SK-N-SH treated with all-trans-retinoic acid at 6 μM for 48 hours (cell line): Measurements from ENCODE around the gene BCAN.

Experiments
- ATAC-seq: fragments of 200-7000 bp; cut with Tn5 transposase; 3 replicates; pipeline ENCODE4 v1.9.1; 2020; ENCODE audit warnings: mild to moderate bottlenecking, moderate library complexity
- ARNTL ChIP-seq: fragments of 450-650 bp; formaldehyde crosslinking; IDR thresholded peaks from 2 replicates; pipeline ENCODE4 v1.5.0; 2020; ENCODE audit warnings: low read depth, mild to moderate bottlenecking, moderate library complexity, borderline replicate concordance
- BACH2 ChIP-seq: fragments of 250-450 bp; sonication (Bioruptor Pico); IDR thresholded peaks from 2 replicates; pipeline ENCODE4 v1.9.0; 2021; ENCODE audit warnings: mild to moderate bottlenecking, borderline replicate concordance
- CSDC2 ChIP-seq: fragments of 250-450 bp; sonication (Bioruptor Pico); IDR thresholded peaks from 2 replicates; pipeline ENCODE4 v1.5.0; 2020; ENCODE audit warnings: mild to moderate bottlenecking, moderate library complexity
- CSRNP3 ChIP-seq: fragments of 250-450 bp; sonication (Bioruptor Pico); IDR thresholded peaks from 2 replicates; pipeline ENCODE4 v1.5.1; 2021; ENCODE audit warnings: mild to moderate bottlenecking, moderate library complexity
- ESRRG ChIP-seq: fragments of 250-450 bp; sonication (Bioruptor Pico); IDR thresholded peaks from 2 replicates; pipeline ENCODE4 v1.6.1; 2021; ENCODE audit warnings: mild to moderate bottlenecking
- GLIS3 ChIP-seq: fragments of 250-450 bp; sonication (Bioruptor Pico); IDR thresholded peaks from 2 replicates; pipeline ENCODE4 v1.5.0; 2020; ENCODE audit warnings: mild to moderate bottlenecking, moderate library complexity
- ISL1 ChIP-seq: fragments of 250-450 bp; sonication (Bioruptor Pico); IDR thresholded peaks from 2 replicates; pipeline ENCODE4 v2.1.2; 2022; ENCODE audit warnings: mild to moderate bottlenecking, moderate library complexity
- OSR1 ChIP-seq: fragments of 250-450 bp; sonication (Bioruptor Pico); IDR thresholded peaks from 2 replicates; pipeline ENCODE4 v1.8.0; 2022; ENCODE audit warnings: moderate library complexity, mild to moderate bottlenecking, inconsistent platforms
- PATZ1 ChIP-seq: fragments of 250-450 bp; sonication (Bioruptor Pico); IDR thresholded peaks from 2 replicates; pipeline ENCODE4 v1.8.0; 2020; ENCODE audit warnings: mild to moderate bottlenecking, moderate library complexity, borderline replicate concordance
- POU6F1 ChIP-seq: fragments of 250-450 bp; sonication (Bioruptor Pico); IDR thresholded peaks from 2 replicates; pipeline ENCODE4 v1.8.0; 2021; ENCODE audit warnings: low read depth, mild to moderate bottlenecking, moderate library complexity, borderline replicate concordance
- PPARA ChIP-seq: fragments of 250-450 bp; sonication (Bioruptor Pico); IDR thresholded peaks from 2 replicates; pipeline ENCODE4 v1.5.0; 2020; ENCODE audit warnings: mild to moderate bottlenecking, borderline replicate concordance
- RARB ChIP-seq: fragments of 250-450 bp; sonication (Bioruptor Pico); IDR thresholded peaks from 2 replicates; pipeline ENCODE4 v1.8.0; 2021; ENCODE audit warnings: mild to moderate bottlenecking, moderate library complexity
- SNAI2 ChIP-seq: fragments of 250-450 bp; sonication (Bioruptor Pico); IDR thresholded peaks from 2 replicates; pipeline ENCODE4 v1.5.0; 2020; ENCODE audit warnings: mild to moderate bottlenecking, moderate library complexity
- TOX ChIP-seq: fragments of 250-450 bp; sonication (Bioruptor Pico); IDR thresholded peaks from 2 replicates; pipeline ENCODE4 v1.8.0; 2021; ENCODE audit warnings: mild to moderate bottlenecking, moderate library complexity, borderline replicate concordance
- TSHZ2 ChIP-seq: fragments of 250-450 bp; sonication (Bioruptor Pico); IDR thresholded peaks from 2 replicates; pipeline ENCODE4 v1.5.0; 2020; ENCODE audit warnings: mild to moderate bottlenecking, moderate library complexity
- ZC3H10 ChIP-seq: fragments of 250-450 bp; sonication (Bioruptor Pico); IDR thresholded peaks from 2 replicates; pipeline ENCODE4 v1.5.1; 2021; ENCODE audit warnings: mild to moderate bottlenecking, moderate library complexity
- ZFP3 ChIP-seq: fragments of 250-450 bp; sonication (Bioruptor Pico); IDR thresholded peaks from 2 replicates; pipeline ENCODE4 v1.5.0; 2020; ENCODE audit warnings: mild to moderate bottlenecking, moderate library complexity
- ZNF70 ChIP-seq: fragments of 450-650 bp; formaldehyde crosslinking; IDR thresholded peaks from 2 replicates; pipeline ENCODE4 v1.5.0; 2020; ENCODE audit warnings: mild to moderate bottlenecking, moderate library complexity
- ZNF8 ChIP-seq: fragments of 450-650 bp; formaldehyde crosslinking; IDR thresholded peaks from 2 replicates; pipeline ENCODE4 v1.5.0; 2020; ENCODE audit warnings: mild to moderate bottlenecking, moderate library complexity

The BCAN gene

GRCh38 chr1:156652131-156652991 lies 10.4 kb downstream of the BCAN start:
- TF ChIP-seq OSR1 (no peak), RARB (no peak)
- ATAC-seq, result 0 out of 3 replicates have a peak, but pooled peaks have one; percentile 15

- ATAC-seq, result no peak
- TF ChIP-seq RARB (no peak), TOX (CRISPR knock-in tag) (no peak), PPARA (CRISPR knock-in tag) (no peak), ESRRG (CRISPR knock-in tag) (no peak), ZFP3 (CRISPR knock-in tag) (no peak), ISL1 (no peak), BACH2 (no peak), TSHZ2 (CRISPR knock-in tag) (no peak), POU6F1 (no peak)
Measured at GRCh38 chr1:156652992-156653355, 11.1 kb downstream of the BCAN start.

- no peak for TF ChIP-seq BACH2
- TF ChIP-seq PPARA (CRISPR knock-in tag), result no peak
- no peak for TF ChIP-seq ZC3H10 (CRISPR knock-in tag)
- no peak for TF ChIP-seq CSDC2 (CRISPR knock-in tag)
- no peak for TF ChIP-seq SNAI2 (CRISPR knock-in tag)
- no peak for TF ChIP-seq OSR1
- TF ChIP-seq ISL1, result no peak
- no peak for TF ChIP-seq GLIS3 (CRISPR knock-in tag)
- no peak for TF ChIP-seq ZNF70 (CRISPR knock-in tag)
- TF ChIP-seq TSHZ2 (CRISPR knock-in tag), result no peak
- TF ChIP-seq CSRNP3 (CRISPR knock-in tag), result no peak
- TF ChIP-seq ARNTL (CRISPR knock-in tag), result no peak
- no peak for TF ChIP-seq PATZ1 (CRISPR knock-in tag)
- TF ChIP-seq TOX (CRISPR knock-in tag), result no peak
- TF ChIP-seq POU6F1, result no peak
- TF ChIP-seq ZFP3 (CRISPR knock-in tag), result no peak
- TF ChIP-seq ZNF8 (CRISPR knock-in tag), result no peak
- ATAC-seq, result no peak
Measured at GRCh38 chr1:156654700-156655099, 12.8 kb downstream of the BCAN start.
